HepG2 (cell line): ENCODE data around the gene BSN. TPM values are rescaled to one million over a fixed set of nuclear protein-coding genes. Genes with fewer than 3 reads are reported as not detected.

Source experiments
- ATAC-seq: fragments of 200-7000 bp; cut with Tn5 transposase; 3 replicates; pipeline ENCODE4 v1.9.1; 2020; ENCODE audit warnings: mild to moderate bottlenecking, moderate library complexity
- BruUV-seq: library from RNA; stranded (reverse); fragments of 400-500 nt; replicated peaks from 2 replicates; lab custom pipeline; 2021; lab: Mats Ljungman, UMichigan
- CTCF ChIA-PET: fragments of 300-600 bp; formaldehyde crosslinking; extraction: SDS; loops from one replicate; lab custom pipeline; 2021; ENCODE audit warnings: low total read pairs, inconsistent platforms, low intra/inter-chr PET ratio; lab: Yijun Ruan, JAX
- POLR2A ChIA-PET: fragments of 350-600 bp; sonication (Branson Sonifier 250); formaldehyde crosslinking; loops from one replicate; lab custom pipeline; 2020; ENCODE audit warnings: antibody characterized with exemption, inconsistent platforms; lab: Yijun Ruan, JAX
- DNase-seq: peaks from one replicate; pipeline ENCODE4 v3.0.0-alpha.2; 2015; ENCODE audit warnings: low spot score
- FAIRE-seq: peaks from 3 replicates; lab custom pipeline; 2011; peaks lifted over from hg19 to GRCh38; lab: Jason Lieb, UNC
- H2AFZ ChIP-seq: one replicate; pipeline ENCODE4 v1.6.1; 2011; ENCODE audit warnings: low read length, inconsistent platforms
- H3K27ac ChIP-seq: fragments of 300-600 bp; 3 replicates; pipeline ENCODE4 v1.8.0; 2011; ENCODE audit warnings: mixed run types, mild to moderate bottlenecking, mixed read lengths, low read length, inconsistent platforms; ENCODE audit not compliant: insufficient read depth; ENCODE audit errors: extremely low read length
- H3K27me3 ChIP-seq, 2 experiments: fragments of 200-600 bp in 1 of 2; 2 replicates in 1 of 2; 3 replicates in 1 of 2; pipeline versions ENCODE4 v1.6.0 to v1.8.0; 2011; ENCODE audit warnings: low read length in 2 of 2, mild to moderate bottlenecking in 2 of 2, moderate library complexity in 2 of 2, inconsistent platforms in 1 of 2; ENCODE audit not compliant: insufficient read depth in 2 of 2, control insufficient read depth in 1 of 2
- H3K36me3 ChIP-seq, 2 experiments: fragments of 200-600 bp in 1 of 2; replicated peaks in 1 of 2; 2 replicates in 1 of 2; 3 replicates in 1 of 2; pipeline versions ENCODE4 v1.5.1 to v1.8.0; 2011; ENCODE audit warnings: low read length in 2 of 2, inconsistent platforms in 1 of 2; ENCODE audit not compliant: insufficient read depth in 2 of 2, control insufficient read depth in 1 of 2
- H3K4me1 ChIP-seq: 2 replicates; pipeline ENCODE4 v1.5.1; 2012; ENCODE audit warnings: low read length, inconsistent platforms; ENCODE audit not compliant: insufficient read depth
- H3K4me2 ChIP-seq: 2 replicates; pipeline ENCODE4 v1.6.0; 2011; ENCODE audit warnings: low read depth, low read length, inconsistent platforms
- H3K4me3 ChIP-seq, 3 experiments: fragments of 200-600 bp in 1 of 3; sonication (generic), shearing (Covaris generic) in 1 of 3; replicated peaks in 1 of 3; 2 replicates each; pipeline ENCODE4 v1.5.1; 2011 to 2016; ENCODE audit warnings: low read length in 3 of 3, inconsistent platforms in 2 of 3, low read depth in 2 of 3, mild to moderate bottlenecking in 2 of 3, control low read depth in 1 of 3, mixed read lengths in 1 of 3; ENCODE audit not compliant: insufficient read depth in 1 of 3
- H3K79me2 ChIP-seq: one replicate; pipeline ENCODE4 v1.6.1; 2011; ENCODE audit warnings: low read length, inconsistent platforms; ENCODE audit not compliant: insufficient read depth
- H3K9ac ChIP-seq: 2 replicates; pipeline ENCODE4 v1.6.0; 2011; ENCODE audit warnings: mild to moderate bottlenecking, low read depth, low read length, inconsistent platforms; ENCODE audit not compliant: insufficient read depth
- H3K9me3 ChIP-seq: 2 replicates; pipeline ENCODE4 v1.5.1; 2012; ENCODE audit warnings: mild to moderate bottlenecking, low read length
- H4K20me1 ChIP-seq: 2 replicates; pipeline ENCODE4 v1.6.0; 2011; ENCODE audit warnings: inconsistent platforms, mild to moderate bottlenecking, low read length, moderate library complexity; ENCODE audit not compliant: insufficient read depth
- AGO2 ChIP-seq: fragments of 200-400 bp; formaldehyde crosslinking; optimal IDR thresholded peaks from 2 replicates; pipeline ENCODE3; 2017; ENCODE audit warnings: mild to moderate bottlenecking, low read depth, low read length, moderate library complexity
- GTF2F1 ChIP-seq: fragments of 150-350 bp; IDR thresholded peaks from 2 replicates; pipeline ENCODE4 v1.6.1; 2014; ENCODE audit warnings: low read length
- MEF2D ChIP-seq: sonication (generic); formaldehyde crosslinking; IDR thresholded peaks from 2 replicates; pipeline ENCODE4 v1.5.1; 2020; ENCODE audit warnings: mild to moderate bottlenecking, missing genetic modification reagents
- POLR2A ChIP-seq, 2 experiments: IDR thresholded peaks; 2 replicates each; pipeline ENCODE4 v1.6.1; 2011; ENCODE audit warnings: low read depth in 2 of 2, low read length in 2 of 2, mild to moderate bottlenecking in 1 of 2, moderate library complexity in 1 of 2; ENCODE audit not compliant: insufficient read depth in 1 of 2
- RBFOX2 ChIP-seq: fragments of 200-400 bp; formaldehyde crosslinking; IDR thresholded peaks from 2 replicates; pipeline ENCODE4 v1.6.1; 2017; ENCODE audit warnings: low read depth, mild to moderate bottlenecking, low read length
- SATB2 ChIP-seq: sonication (generic); formaldehyde crosslinking; IDR thresholded peaks from 2 replicates; pipeline ENCODE4 v1.5.0; 2020; ENCODE audit warnings: missing genetic modification reagents
- TAF15 ChIP-seq: fragments of 200-400 bp; formaldehyde crosslinking; IDR thresholded peaks from one replicate; pipeline ENCODE4 v1.6.1; 2018; ENCODE audit warnings: mild to moderate bottlenecking, low read depth, low read length; ENCODE audit not compliant: poor library complexity, severe bottlenecking
- ZNF207 ChIP-seq: fragments of 450-650 bp; IDR thresholded peaks from 2 replicates; pipeline ENCODE4 v1.6.1; 2016; ENCODE audit warnings: antibody characterized with exemption, borderline replicate concordance
- ZNF652 ChIP-seq: IDR thresholded peaks from 2 replicates; pipeline ENCODE4 v1.6.1; 2016; ENCODE audit warnings: low read depth, borderline replicate concordance
- ZSCAN9 ChIP-seq: IDR thresholded peaks from 2 replicates; pipeline ENCODE4 v1.6.1; 2016; ENCODE audit warnings: borderline replicate concordance
- WGBS: methylation state at CpG from one replicate; pipeline ENCODE4 v1.1.6; 2017; ENCODE audit warnings: low lambda C conversion rate; 5-methylcytosine and 5-hydroxymethylcytosine counted together
- in situ Hi-C: cut with HindIII; loops from 2 replicates; pipeline ENCODE4 v1.10.0; 2017; ENCODE audit warnings: low pct_unique_long_range_greater_than_20kb; ENCODE audit not compliant: extremely low pct_ligation_motif_present
- intact Hi-C: fragments of 100-400 bp; cut with micrococcal nuclease; formaldehyde crosslinking; loops from one replicate; pipeline ENCODE4 v1.10.0; 2022; ENCODE audit not compliant: unreplicated experiment
- polyA plus RNA-seq, 8 experiments: library from polyadenylated mRNA; depleted of rRNA in 3 of 8; stranded (reverse) in 7 of 8; unstranded in 1 of 8; fragments of >200 nt; fragmentation: Illumina TruSeq in 4 of 8; extraction: Trizol in 4 of 8; gene quantifications; 2 replicates each; pipeline versions ENCODE4 v1.2.1 to v1.2.3, GENCODE V29; 2011 to 2016; ENCODE audit warnings: low read depth in 4 of 8, missing spikeins in 1 of 8, mixed read lengths in 1 of 8; ENCODE audit not compliant: insufficient read depth in 1 of 8
- total RNA-seq, 5 experiments: library from RNA; depleted of rRNA; stranded (reverse); fragments of >200 nt; fragmentation: Illumina TruSeq; extraction: Trizol; gene quantifications; 2 replicates each; pipeline ENCODE4 v1.2.3, GENCODE V29; 2016; ENCODE audit warnings: low read depth in 1 of 5
- TF ChIP-seq, protein P1 (sequence below): sonication (generic); formaldehyde crosslinking; IDR thresholded peaks from 2 replicates; pipeline ENCODE4 v1.5.1; 2020; ENCODE audit warnings: mild to moderate bottlenecking, missing genetic modification reagents, moderate library complexity

The BSN gene
- total and polyA plus RNA-seq, 2 of the 13 experiments (the other 11 are each of a cell fraction or from before 2014, with no cell fraction given): 0.42 to 0.86 TPM

DNA sequence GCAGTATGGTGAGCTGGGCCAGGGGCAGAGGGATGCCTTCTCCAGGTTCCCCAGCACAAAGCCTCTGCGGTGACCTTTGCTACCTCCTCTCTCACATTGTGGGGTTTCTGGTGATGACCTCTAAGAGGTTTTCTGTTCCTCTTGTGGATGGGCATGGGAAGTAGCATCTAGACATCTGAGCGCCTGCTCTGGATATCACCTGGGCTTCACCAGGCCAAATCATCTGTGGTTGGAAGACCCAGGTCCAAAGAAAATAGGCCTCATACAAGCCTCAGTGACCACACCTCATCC is 126.9 kb downstream of the BSN start:
- no peak overlapping the region for H3K27ac ChIP-seq
- H3K4me2 ChIP-seq: no peak overlapping the region
- H3K36me3 ChIP-seq: peaks cover 47 to 76% of the 10 kb centered on the region in 2 experiments
- no TSS peak for BruUV-seq
- in situ Hi-C loops: no loop called here
- ATAC-seq (no peak), FAIRE-seq (no peak), DNase-seq (no peak)
- H3K27me3 ChIP-seq: no peaks in the 10 kb centered on the region
- peaks cover 7% of the 10 kb centered on the region for H3K79me2 ChIP-seq
- H2AFZ ChIP-seq: no peak overlapping the region
- H3K4me3 ChIP-seq: no peak overlapping the region
- H3K9me3 ChIP-seq: no peaks in the 10 kb centered on the region
- H4K20me1 ChIP-seq: peaks cover 3% of the 10 kb centered on the region; the same call in 1 of the 2 replicates
- TF ChIP-seq POLR2A (IDR thresholded peaks at IDR 0.05; ENCODE audit: insufficient read depth in 1 of 2, low read depth in 2 of 2, low read length in 2 of 2): peak in 1 of 2 experiments; percentile 37; a peak in 1 of 4 replicates
- TF ChIP-seq ZSCAN9 (CRISPR knock-in tag): no peak
- TF ChIP-seq, all 625 proteins: peak for 1
- ChIA-PET POLR2A (no interaction called here), CTCF (no interaction called here)
- intact Hi-C loops: no loop called here
- no peak overlapping the region for H3K9ac ChIP-seq
- peaks cover 25% of the 10 kb centered on the region for H3K4me1 ChIP-seq
- WGBS: 100% methylated on average over 1 of the region's 2 CpGs

DNA sequence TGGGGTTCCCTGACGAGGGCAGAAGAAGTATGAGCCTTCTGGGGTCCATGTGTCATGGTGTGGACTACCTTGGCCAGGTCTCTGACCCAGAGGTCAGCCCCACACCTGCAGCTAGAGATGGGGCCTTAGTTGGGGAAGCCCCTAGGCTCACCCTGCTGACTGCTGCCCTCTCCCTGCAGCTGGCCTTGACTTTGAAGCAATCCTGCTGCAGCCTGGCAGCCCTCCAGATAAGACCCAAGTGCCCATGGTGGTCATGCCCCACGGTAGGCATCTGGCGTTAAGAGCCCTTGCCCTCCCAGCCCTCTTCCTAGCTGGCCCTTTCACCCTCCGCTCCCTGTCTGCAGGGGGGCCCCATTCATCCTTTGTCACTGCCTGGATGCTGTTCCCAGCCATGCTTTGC is 127.3 kb downstream of the BSN start:
- Histone ChIP-seq H3K27me3 (no peaks in the 10 kb centered on the region), H3K27ac (no peak overlapping the region), H3K4me2 (no peak overlapping the region), H4K20me1 (peaks cover 3% of the 10 kb centered on the region; the same call in 1 of the 2 replicates), H3K36me3 (peaks cover 43 to 73% of the 10 kb centered on the region in 2 experiments), H3K9me3 (no peaks in the 10 kb centered on the region), H3K9ac (no peak overlapping the region), H2AFZ (no peak overlapping the region), H3K4me1 (peaks cover 21% of the 10 kb centered on the region), H3K79me2 (peaks cover 5% of the 10 kb centered on the region), H3K4me3 (no peak overlapping the region)
- no peak for TF ChIP-seq SATB2
- no peak for TF ChIP-seq MEF2D (CRISPR knock-in tag)
- TF ChIP-seq POLR2A (IDR thresholded peaks at IDR 0.05; ENCODE audit: insufficient read depth in 1 of 2, low read depth in 2 of 2, low read length in 2 of 2): 0 out of 4 replicates have a peak, but pooled peaks of 1 of the 2 experiments have one; percentile 10
- TF ChIP-seq GTF2F1: no peak
- TF ChIP-seq TAF15: no peak
- no peak for TF ChIP-seq ZNF652 (CRISPR knock-in tag)
- TF ChIP-seq AGO2: peak; percentile 78
- TF ChIP-seq, protein P1, sequence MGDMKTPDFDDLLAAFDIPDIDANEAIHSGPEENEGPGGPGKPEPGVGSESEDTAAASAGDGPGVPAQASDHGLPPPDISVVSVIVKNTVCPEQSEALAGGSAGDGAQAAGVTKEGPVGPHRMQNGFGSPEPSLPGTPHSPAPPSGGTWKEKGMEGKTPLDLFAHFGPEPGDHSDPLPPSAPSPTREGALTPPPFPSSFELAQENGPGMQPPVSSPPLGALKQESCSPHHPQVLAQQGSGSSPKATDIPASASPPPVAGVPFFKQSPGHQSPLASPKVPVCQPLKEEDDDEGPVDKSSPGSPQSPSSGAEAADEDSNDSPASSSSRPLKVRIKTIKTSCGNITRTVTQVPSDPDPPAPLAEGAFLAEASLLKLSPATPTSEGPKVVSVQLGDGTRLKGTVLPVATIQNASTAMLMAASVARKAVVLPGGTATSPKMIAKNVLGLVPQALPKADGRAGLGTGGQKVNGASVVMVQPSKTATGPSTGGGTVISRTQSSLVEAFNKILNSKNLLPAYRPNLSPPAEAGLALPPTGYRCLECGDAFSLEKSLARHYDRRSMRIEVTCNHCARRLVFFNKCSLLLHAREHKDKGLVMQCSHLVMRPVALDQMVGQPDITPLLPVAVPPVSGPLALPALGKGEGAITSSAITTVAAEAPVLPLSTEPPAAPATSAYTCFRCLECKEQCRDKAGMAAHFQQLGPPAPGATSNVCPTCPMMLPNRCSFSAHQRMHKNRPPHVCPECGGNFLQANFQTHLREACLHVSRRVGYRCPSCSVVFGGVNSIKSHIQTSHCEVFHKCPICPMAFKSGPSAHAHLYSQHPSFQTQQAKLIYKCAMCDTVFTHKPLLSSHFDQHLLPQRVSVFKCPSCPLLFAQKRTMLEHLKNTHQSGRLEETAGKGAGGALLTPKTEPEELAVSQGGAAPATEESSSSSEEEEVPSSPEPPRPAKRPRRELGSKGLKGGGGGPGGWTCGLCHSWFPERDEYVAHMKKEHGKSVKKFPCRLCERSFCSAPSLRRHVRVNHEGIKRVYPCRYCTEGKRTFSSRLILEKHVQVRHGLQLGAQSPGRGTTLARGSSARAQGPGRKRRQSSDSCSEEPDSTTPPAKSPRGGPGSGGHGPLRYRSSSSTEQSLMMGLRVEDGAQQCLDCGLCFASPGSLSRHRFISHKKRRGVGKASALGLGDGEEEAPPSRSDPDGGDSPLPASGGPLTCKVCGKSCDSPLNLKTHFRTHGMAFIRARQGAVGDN: 0 out of 2 replicates have a peak, but pooled peaks have one; percentile 4
- no peak for TF ChIP-seq ZNF207
- TF ChIP-seq RBFOX2: peak; percentile 44; the same call in 1 of the 2 replicates
- BruUV-seq: no TSS peak
- in situ Hi-C loops: no loop called here
- DNase-seq (no peak), ATAC-seq (no peak), FAIRE-seq (no peak)
- 100% methylated on average over 4 of the region's 4 CpGs for WGBS
- intact Hi-C loops: no loop called here
- ChIA-PET POLR2A (no interaction called here), CTCF (no interaction called here)
